ENCODE results near the gene ATP5IF1. TPM values are rescaled to one million over a fixed set of nuclear protein-coding genes. Genes with fewer than 3 reads are reported as not detected.
A peak's percentile ranks its signal among the peaks of the same experiment; 100 is the strongest.

The ATP5IF1 gene
- total and polyA plus RNA-seq, 9 of the 15 experiments (the other 6 are each of a cell fraction or from before 2014, with no cell fraction given), result 292 to 1,422 (median 388) TPM

GRCh38 chr1:28232558-28233263 is 3.2 kb upstream of the ATP5IF1 start, which contains the start of gene DNAJC8 (continued):
- TF ChIP-seq, protein P1, sequence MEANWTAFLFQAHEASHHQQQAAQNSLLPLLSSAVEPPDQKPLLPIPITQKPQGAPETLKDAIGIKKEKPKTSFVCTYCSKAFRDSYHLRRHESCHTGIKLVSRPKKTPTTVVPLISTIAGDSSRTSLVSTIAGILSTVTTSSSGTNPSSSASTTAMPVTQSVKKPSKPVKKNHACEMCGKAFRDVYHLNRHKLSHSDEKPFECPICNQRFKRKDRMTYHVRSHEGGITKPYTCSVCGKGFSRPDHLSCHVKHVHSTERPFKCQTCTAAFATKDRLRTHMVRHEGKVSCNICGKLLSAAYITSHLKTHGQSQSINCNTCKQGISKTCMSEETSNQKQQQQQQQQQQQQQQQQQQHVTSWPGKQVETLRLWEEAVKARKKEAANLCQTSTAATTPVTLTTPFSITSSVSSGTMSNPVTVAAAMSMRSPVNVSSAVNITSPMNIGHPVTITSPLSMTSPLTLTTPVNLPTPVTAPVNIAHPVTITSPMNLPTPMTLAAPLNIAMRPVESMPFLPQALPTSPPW (CRISPR knock-in tag; IDR thresholded peaks at IDR 0.05), result peak; percentile 75

DNA sequence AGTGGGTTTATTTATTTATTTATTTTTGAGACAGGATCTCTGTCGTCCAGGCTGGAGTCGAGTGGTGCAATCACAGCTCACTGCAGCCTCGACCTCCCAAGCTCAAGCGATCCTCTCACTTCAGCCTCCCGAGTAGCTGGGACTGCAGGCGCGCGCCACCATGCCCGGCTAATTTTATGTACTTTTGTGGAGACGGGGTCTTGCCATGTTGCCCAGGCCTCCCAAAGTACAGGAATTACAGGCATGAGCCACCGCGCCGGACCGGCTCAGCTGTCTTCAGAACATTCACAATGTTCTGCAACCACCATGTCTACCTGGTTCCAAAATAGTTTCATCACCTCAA is 2.7 kb upstream of the ATP5IF1 start:
- WGBS (ENCODE audit: insufficient coverage, low coverage, missing lambda C conversion rate), result 52% methylated on average over 14 of the region's 14 CpGs
- H3K9ac ChIP-seq (ENCODE audit: insufficient read depth in 1 of 2, low read depth in 2 of 2, low read length in 2 of 2), result peak overlapping the region; percentile 47 to 98; a peak in 2 of 4 replicates
- TF ChIP-seq BHLHE40 (IDR thresholded peaks at IDR 0.05; ENCODE audit: low read length) (no peak), ADNP (tag; IDR thresholded peaks at IDR 0.05) (0 out of 2 replicates have a peak, but pooled peaks have one; percentile 9), SRSF3 (IDR thresholded peaks at IDR 0.05; ENCODE audit: insufficient read depth, low read length) (no peak), MEF2D (tag; conservative IDR thresholded peaks at IDR 0.05; ENCODE audit: low read depth) (no peak), CCNT2 (IDR thresholded peaks at IDR 0.05; ENCODE audit: borderline replicate concordance, extremely low read depth, insufficient read length, low read depth, low read length) (no peak), ZNF354B (CRISPR knock-in tag; IDR thresholded peaks at IDR 0.05) (no peak), ILK (tag; IDR thresholded peaks at IDR 0.05; ENCODE audit: borderline replicate concordance, low read depth) (no peak), TCF7 (IDR thresholded peaks at IDR 0.05; ENCODE audit: borderline replicate concordance) (no peak), CBX8 (IDR thresholded peaks at IDR 0.05; ENCODE audit: borderline replicate concordance, extremely low read depth, low read depth, low read length, poor library complexity, severe bottlenecking) (no peak), CEBPG (CRISPR knock-in tag; IDR thresholded peaks at IDR 0.05) (no peak), CEBPG (tag; conservative IDR thresholded peaks at IDR 0.05 in 1 of 2, IDR thresholded peaks at IDR 0.05 in 1 of 2) (0 out of 4 replicates have a peak, but pooled peaks of 1 of the 2 experiments have one; percentile 15), CEBPB (tag; IDR thresholded peaks at IDR 0.05) (peak; percentile 67), ZFP30 (CRISPR knock-in tag; IDR thresholded peaks at IDR 0.05; ENCODE audit: borderline replicate concordance) (no peak), ETV5 (CRISPR knock-in tag; IDR thresholded peaks at IDR 0.05; ENCODE audit: low read depth) (no peak), HIVEP1 (CRISPR knock-in tag; IDR thresholded peaks at IDR 0.05) (no peak), ETV6 (IDR thresholded peaks at IDR 0.05; ENCODE audit: borderline replicate concordance in 1 of 2, low read depth in 2 of 2, low read length in 1 of 2) (no peak), ETV6 (CRISPR knock-in tag; IDR thresholded peaks at IDR 0.05; ENCODE audit: borderline replicate concordance) (no peak), MTA1 (IDR thresholded peaks at IDR 0.05; ENCODE audit: borderline replicate concordance) (0 out of 2 replicates have a peak, but pooled peaks have one; percentile 25)

More for the DNA sequence above, 2.7 kb upstream of the ATP5IF1 start:
- Histone ChIP-seq H3K9me1 (ENCODE audit: control insufficient read depth, insufficient read depth, low read length) (peaks cover 3% of the 10 kb centered on the region), H3K27me3 (ENCODE audit: control insufficient read depth in 2 of 2, insufficient read depth in 2 of 2, low read length in 2 of 2) (no peaks in the 10 kb centered on the region), H3K4me3 (peak overlapping the region; percentile 97; the same call in 1 of the 2 replicates), H3K4me1 (replicated peaks in 1 of 2; ENCODE audit: control insufficient read depth in 2 of 2, insufficient read depth in 2 of 2, low read length in 2 of 2) (peaks cover 18 to 33% of the 10 kb centered on the region in 2 experiments), H3K36me3 (ENCODE audit: control insufficient read depth, insufficient read depth, low read length) (peaks cover 42% of the 10 kb centered on the region), H4K20me1 (replicated peaks; ENCODE audit: control insufficient read depth, insufficient read depth, low read length) (peaks cover 6% of the 10 kb centered on the region; the same call in 1 of the 2 replicates), H2AFZ (ENCODE audit: low read depth, low read length) (peak overlapping the region; percentile 81), H3K4me2 (ENCODE audit: insufficient read depth, low read length) (peak overlapping the region; percentile 100), H3K9me3 (replicated peaks; ENCODE audit: control insufficient read depth, insufficient read depth, low read depth, low read length) (no peaks in the 10 kb centered on the region), H3K27ac (ENCODE audit: extremely low read depth, low read depth, low read length) (peak overlapping the region; percentile 93), H3K79me2 (ENCODE audit: control insufficient read depth, insufficient read depth, low read length) (peaks cover 74% of the 10 kb centered on the region)
- intact Hi-C loops (cut with micrococcal nuclease), result loop anchor here (10.0 kb wide), 1 partner anchor 412 kb away; the partner anchor contains the start of genes RNU11 and TAF12
- ATAC-seq (no peak), FAIRE-seq (no peak), DNase-seq (ENCODE audit: extremely low read depth in 1 of 4, low spot score in 3 of 4) (no peak)
- no TSS peak for BruUV-seq (replicated peaks)
- CTCF ChIA-PET (ENCODE audit: low intra/inter-chr PET ratio), result interaction anchor here (0.6 kb wide), 1 partner anchor 238 kb away, joined by 3 read pairs; no protein-coding TSS in a partner anchor
- POLR2A ChIA-PET, result interaction anchor here (0.6 to 2.0 kb wide), 6 partner anchors 16 to 1375 kb away, joined by 3 to 8 read pairs (median 4); partner anchors contain the start of gene MED18
- in situ Hi-C loops (cut with MboI), result no loop called here

Data from K562 (cell line).